Dendritic cell treated with granulocyte-macrophage colony-stimulating factor and Interleukin-4, amounts not matched to agents 40 ng/mL and 50 ng/mL, for 4 days (primary cell): ENCODE results near the gene GUCD1.

Experiments used
- H3K27ac Mint-ChIP-seq: one replicate; pipeline ENCODE4 v1.8.0; 2022; ENCODE audit warnings: mild to moderate bottlenecking, mixed read lengths
- H3K27me3 Mint-ChIP-seq: one replicate; pipeline ENCODE4 v1.8.0; 2022; ENCODE audit warnings: mild to moderate bottlenecking, mixed read lengths
- H3K36me3 Mint-ChIP-seq: one replicate; pipeline ENCODE4 v1.8.0; 2022; ENCODE audit warnings: low read depth, mixed read lengths
- H3K4me1 Mint-ChIP-seq: one replicate; pipeline ENCODE4 v1.8.0; 2022; ENCODE audit warnings: low read depth, mixed read lengths
- H3K4me3 Mint-ChIP-seq: one replicate; pipeline ENCODE4 v1.8.0; 2022; ENCODE audit warnings: mild to moderate bottlenecking, moderate library complexity, mixed read lengths
- H3K9me3 Mint-ChIP-seq: one replicate; pipeline ENCODE4 v1.8.0; 2022; ENCODE audit warnings: mixed read lengths
- intact Hi-C: fragments of 100-400 bp; cut with micrococcal nuclease; formaldehyde crosslinking; loops from one replicate; pipeline ENCODE4 v1.15.0; 2022

GUCD1 gene

DNA sequence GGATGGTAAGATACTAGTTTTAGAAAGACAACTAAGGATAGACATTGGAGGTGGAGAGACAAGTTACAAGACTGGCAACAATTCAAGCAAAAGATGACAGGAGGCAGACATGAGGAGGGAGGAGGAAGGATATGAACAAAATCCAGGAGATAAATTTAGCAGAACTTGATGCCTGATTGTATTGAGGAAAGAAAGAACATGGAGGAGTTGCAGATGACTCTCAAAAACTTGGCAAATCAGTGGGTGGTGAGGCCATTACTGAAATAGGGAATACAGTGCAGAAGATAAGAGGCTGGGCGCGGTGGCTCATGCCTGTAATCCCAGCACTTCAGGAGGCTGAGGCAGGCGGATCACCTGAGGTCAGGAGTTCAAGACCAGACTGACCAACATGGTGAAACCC, 62.5 kb downstream of the GUCD1 start:
- Mint-ChIP-seq H3K4me3 (no peak overlapping the region), H3K36me3 (no peaks in the 10 kb centered on the region), H3K27me3 (peaks cover 46% of the 10 kb centered on the region), H3K9me3 (no peaks in the 10 kb centered on the region), H3K27ac (no peak overlapping the region), H3K4me1 (peaks cover 21% of the 10 kb centered on the region)
- intact Hi-C loops: no loop called here
